Endometrium (tissue), 2 donors: ENCODE measurements around the gene MCUB.
"Not testable (repeated sequence)": the region's sequence is repeated elsewhere in the genome, so short reads cannot be mapped to it uniquely, and the experiment has no call there.

Experiments
- FAIRE-seq: peaks from 2 replicates; lab custom pipeline; 2012; peaks lifted over from hg19 to GRCh38; lab: Jason Lieb, UNC
- donor health status: control.
- donor health status: control.

MCUB gene

DNA sequence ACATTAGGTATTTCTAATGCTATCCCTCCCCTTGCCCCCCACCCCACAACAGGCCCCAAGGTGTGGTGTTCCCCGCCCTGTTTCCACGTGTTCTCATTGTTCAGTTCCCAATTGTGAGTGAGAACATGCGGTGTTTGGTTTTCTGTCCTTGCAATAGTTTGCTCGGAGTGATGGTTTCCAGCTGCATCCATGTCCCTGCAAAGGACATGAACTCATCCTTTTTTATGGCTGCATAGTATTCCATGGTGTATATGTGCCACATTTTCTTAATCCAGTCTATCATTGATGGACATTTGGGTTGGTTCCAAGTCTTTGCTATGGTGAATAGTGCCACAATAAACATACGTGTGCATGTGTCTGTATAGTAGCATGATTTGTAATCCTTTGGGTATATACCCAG is 20.0 kb downstream of the MCUB start:
- not testable (repeated sequence) for FAIRE-seq

- FAIRE-seq: no peak
Observed at GRCh38 chr4:109588176-109588575, 28.1 kb downstream of the MCUB start.

- no peak for FAIRE-seq
Observed at GRCh38 chr4:109589119-109589518, 29.1 kb downstream of the MCUB start.

GRCh38 chr4:109589605-109590004 is 29.6 kb downstream of the MCUB start:
- FAIRE-seq: no peak

GRCh38 chr4:109590905-109591304 is 30.9 kb downstream of the MCUB start:
- FAIRE-seq: no peak

DNA sequence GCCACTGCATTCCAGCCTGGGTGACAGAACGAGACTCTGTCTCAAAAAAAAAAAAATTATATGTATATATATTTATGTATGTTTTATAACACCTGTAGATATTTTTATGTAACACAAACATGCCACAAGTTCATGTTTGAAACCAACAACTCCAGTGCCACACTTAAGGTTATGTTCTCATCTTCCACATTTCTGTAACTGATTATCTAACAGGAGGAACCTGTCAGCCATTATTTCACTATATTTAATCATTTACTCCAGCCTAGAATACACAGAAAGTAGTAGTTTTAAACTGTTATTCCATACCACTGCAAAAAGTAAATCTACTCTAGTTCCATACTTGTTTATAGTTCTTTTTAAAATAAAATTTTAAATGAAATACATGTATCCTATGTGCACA is 32.3 kb downstream of the MCUB start:
- no peak for FAIRE-seq

DNA sequence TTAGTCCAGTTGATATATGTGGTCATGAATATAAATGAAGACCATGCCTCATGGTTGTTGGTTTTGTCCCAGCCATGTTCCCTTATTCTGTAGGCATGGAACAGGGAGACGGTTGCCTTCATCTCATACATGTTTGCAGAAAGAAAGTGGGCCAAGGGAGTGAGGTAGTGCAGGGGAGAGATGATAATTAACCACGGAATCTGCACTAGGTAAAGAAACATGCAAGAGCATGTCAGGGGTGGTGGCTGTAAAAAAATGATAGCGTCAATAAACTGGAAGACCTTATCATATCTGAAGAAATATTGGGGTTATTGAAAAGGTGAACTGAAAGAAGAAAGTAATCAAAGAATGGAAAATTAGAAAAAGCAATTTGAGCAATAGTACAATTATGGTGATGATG is 35.1 kb downstream of the MCUB start:
- not testable (repeated sequence) for FAIRE-seq

- FAIRE-seq: not testable (repeated sequence)
Observed at GRCh38 chr4:109596420-109597085, 36.5 kb downstream of the MCUB start.

GRCh38 chr4:109599046-109599652 is 39.1 kb downstream of the MCUB start:
- FAIRE-seq: no peak

GRCh38 chr4:109600431-109600830 is 40.4 kb downstream of the MCUB start:
- no peak for FAIRE-seq

DNA sequence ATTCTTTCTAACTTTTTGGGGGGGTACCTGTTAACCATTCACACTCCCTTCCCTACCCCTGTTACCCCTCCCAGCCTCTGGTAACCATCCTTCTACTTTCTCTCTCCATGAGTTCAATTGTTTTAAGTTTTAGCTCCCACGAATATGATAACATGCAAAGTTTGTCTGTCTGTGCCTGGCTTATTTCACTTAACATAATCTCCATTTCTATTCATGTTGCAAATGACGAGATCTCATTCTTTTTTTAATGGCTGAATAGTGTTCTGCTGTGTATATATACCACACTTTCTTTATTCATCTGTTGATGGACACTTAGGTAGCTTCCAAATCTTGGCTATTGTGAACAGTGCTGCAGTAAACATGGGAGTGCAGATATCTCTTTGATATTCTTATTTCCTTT is 41.3 kb downstream of the MCUB start:
- FAIRE-seq: no peak

DNA sequence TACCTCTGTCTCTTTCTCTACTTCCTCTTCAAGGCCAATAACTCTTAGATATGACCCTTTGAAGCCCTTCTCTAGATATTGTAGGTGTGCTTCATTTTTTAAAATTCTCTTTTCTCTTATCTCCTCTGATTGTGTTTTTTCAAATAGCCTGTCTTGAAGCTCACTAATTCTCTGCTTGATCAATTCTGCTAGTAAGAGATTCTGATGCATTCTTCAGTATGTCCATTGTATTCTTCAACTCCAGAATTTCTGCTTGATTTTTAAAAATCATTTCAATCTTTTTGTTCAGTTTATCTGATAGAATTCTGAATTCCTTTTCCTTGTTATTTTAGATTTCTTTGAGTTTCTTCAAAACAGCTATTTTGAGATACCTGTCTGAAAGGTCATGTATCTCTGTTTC is 47.9 kb downstream of the MCUB start:
- FAIRE-seq: no peak

DNA sequence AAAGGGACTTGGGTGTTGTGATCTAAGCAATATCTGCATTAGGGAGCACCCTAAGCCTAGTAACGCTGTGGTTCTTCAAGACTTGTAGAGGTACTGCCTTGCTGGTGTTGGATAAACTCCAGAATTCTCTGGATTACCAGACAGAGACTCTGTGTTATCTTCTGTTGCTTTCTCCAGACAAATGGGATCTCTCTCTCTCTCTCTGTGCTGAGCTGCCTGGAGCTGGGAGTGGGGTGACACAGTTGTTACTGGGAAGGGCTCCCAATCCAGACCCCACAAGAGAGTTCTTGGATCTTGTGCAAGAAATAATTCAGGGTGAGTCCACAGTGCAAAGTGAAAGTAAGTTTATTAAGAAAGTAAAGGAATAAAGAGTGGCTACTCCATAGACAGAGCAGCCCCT is 48.8 kb downstream of the MCUB start:
- no peak for FAIRE-seq

- no peak for FAIRE-seq
Observed at GRCh38 chr4:109609431-109609830, 49.4 kb downstream of the MCUB start.

DNA sequence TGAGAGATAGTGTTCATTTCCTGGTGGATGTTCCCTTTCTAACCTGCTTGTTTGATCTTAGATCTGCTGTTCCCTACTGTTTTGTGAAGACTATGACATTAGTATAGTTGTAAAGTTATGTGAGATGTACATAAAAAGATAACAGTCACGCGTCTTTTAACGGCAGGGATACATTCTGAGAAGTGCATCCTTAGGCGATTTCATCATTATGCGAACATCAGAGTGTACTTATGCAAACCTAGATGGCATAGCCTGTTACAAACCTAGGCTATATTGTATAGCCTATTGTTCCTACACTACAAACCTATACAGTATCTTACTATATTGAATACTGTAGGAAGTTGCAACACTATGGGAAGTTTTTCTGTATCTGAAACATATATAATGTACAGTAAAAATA is 50.4 kb downstream of the MCUB start:
- FAIRE-seq: no peak

- FAIRE-seq: no peak
Observed at GRCh38 chr4:109611045-109611646, 51.1 kb downstream of the MCUB start.

DNA sequence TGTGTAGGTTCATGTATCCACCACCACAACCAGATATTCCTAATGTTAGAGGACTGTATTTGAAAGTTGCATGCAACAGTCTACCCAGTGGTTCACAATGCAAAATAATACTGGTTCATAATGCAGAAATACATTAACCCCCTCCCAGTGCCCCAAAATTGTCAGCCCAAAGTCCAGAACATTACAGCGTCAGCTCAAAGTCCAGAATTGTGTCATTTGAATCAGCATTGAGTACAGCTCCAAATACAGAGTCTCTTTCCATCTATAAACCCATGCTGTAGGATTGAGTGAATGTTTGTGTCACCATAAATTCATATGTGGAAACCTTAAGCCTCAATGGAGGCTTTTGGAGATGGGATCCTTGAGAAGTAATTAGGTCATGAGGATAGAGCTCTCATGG is 54.0 kb downstream of the MCUB start:
- no peak for FAIRE-seq

DNA sequence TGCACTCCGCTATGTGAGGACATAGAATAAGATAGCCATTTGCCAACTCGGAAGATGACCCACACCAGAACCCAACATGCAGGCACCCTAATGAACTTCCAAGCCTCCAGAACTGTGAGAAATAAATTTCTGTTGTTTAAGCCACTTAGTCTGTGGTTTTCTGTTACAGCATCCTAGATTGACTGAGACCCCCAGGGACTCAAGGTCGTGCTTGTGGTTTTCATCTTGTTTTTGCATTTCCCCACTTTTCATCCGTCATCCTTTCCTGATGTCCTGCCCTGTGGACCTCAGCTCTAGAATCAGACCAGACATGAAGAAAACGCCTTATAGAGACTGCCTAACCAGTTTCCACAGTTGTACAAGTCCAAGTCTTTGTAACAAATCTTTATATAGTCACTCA is 54.4 kb downstream of the MCUB start:
- no peak for FAIRE-seq

DNA sequence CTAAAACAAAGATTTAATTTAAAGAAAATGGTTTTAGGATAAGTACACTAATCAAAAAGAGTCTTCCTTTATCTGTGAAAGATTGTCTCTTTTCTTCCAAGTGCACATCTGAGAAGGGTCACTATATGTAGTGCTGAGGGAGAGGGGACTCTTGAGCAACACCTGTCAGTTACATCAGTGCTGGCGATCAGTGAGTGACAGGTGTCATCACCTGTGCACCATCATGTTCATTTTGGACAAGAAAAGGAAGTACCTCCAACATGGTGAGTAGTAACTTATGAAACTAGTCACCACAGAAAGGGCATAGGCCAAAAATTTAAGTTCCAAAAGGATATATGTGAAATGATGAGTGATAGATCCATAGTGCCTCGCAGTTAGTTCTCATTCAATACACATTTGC is 55.7 kb downstream of the MCUB start:
- no peak for FAIRE-seq

- no peak for FAIRE-seq
Observed at GRCh38 chr4:109616243-109616642, 56.2 kb downstream of the MCUB start.

GRCh38 chr4:109622626-109623025 is 62.6 kb downstream of the MCUB start:
- no peak for FAIRE-seq

DNA sequence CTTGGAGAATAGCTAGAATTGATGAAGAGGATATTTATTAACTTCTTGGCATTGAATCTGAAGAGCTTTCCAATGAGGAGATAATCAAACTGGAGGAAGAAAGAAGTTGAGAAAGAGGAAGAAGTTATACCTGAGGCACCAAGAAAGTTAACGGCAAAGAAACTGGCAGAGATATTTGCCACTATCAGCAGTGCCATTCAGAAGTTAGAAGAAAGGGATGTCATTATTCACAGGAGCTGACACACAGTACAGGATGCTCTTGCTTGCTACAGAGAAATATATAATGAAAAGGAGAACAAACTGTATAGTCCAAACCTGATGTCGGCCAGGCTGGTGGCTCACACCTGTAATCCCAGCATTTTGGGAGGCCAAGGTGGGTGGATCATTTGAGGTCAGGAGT is 64.5 kb downstream of the MCUB start:
- no peak for FAIRE-seq

DNA sequence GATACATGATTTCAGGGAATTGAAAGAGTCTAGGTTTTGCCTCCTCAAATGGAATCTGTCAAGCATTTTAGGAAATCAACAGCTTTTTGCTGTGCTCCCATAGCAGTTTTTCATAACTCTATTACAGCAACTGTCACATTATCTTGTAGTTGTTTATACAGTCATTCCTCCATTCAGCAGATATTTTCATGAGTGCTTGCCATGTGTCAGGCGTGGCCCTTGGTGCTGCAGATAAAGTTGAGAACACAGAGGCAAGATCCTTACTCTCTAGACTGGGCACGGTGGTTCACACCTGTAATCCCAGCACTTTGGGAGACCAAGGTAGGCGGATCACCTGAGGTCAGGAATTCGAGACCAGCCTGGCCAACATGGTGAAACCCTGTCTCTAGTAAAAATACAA is 67.3 kb downstream of the MCUB start:
- FAIRE-seq: no peak

DNA sequence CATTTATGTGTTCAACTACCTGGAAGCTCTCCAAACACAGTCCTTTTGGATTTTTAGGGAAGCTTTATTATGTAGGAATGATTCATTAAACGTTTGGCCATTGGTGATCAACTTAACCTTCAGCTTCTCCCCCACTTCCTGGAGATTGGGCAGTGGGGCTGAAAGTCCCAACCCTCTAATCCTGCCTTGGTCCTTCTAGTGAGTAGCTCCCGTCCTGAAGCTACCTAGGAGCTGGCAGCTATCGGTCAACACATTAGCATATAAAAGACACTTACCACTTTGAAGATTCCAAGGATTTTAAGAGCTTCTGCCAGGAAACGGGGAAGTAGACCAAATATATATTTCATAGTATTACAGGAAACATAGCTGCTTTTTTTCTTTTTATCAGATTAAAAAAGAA is 69.7 kb downstream of the MCUB start:
- FAIRE-seq: no peak
